ENCODE data around the gene PPP2R2C. TPM values are rescaled to one million over a fixed set of nuclear protein-coding genes. Genes with fewer than 3 reads are reported as not detected.

Gene PPP2R2C
- polyA plus RNA-seq, 1 of the 3 experiments (the other 2 are of a cell fraction), result 0.21 TPM

GRCh38 chr4:6332669-6333050 is 139.8 kb downstream of the PPP2R2C start:
- Histone ChIP-seq H3K9me2 (no peaks in the 10 kb centered on the region), H3K79me2 (ENCODE audit: insufficient read depth) (no peaks in the 10 kb centered on the region), H3K9ac (no peak overlapping the region), H2AFZ (ENCODE audit: low read depth) (no peak overlapping the region), H3K4me3 (ENCODE audit: low read depth in 2 of 2, low read length in 1 of 2) (no peak overlapping the region), H3K27ac (ENCODE audit: low read depth in 2 of 2, low read length in 1 of 2) (no peak overlapping the region), H3K4me1 (ENCODE audit: control insufficient read depth in 1 of 2, insufficient read depth in 2 of 2, low read depth in 1 of 2, low read length in 1 of 2) (no peaks in the 10 kb centered on the region), H3K4me2 (no peak overlapping the region), H3K9me3 (no peaks in the 10 kb centered on the region), H3K27me3 (ENCODE audit: insufficient read depth) (no peaks in the 10 kb centered on the region), H3K36me3 (replicated peaks in 1 of 2; ENCODE audit: control insufficient read depth in 1 of 2, insufficient read depth in 2 of 2, low read length in 1 of 2) (no peaks in the 10 kb centered on the region), H3F3A (replicated peaks; ENCODE audit: insufficient read depth) (no peaks in the 10 kb centered on the region), H4K20me1 (ENCODE audit: insufficient read depth) (no peaks in the 10 kb centered on the region)
- DNase-seq, result no peak
- WGBS (ENCODE audit: low lambda C conversion rate), result 40% methylated on average over 5 of the region's 6 CpGs
- TF ChIP-seq NRF1 (IDR thresholded peaks at IDR 0.05; ENCODE audit: low read depth, low read length) (no peak), TAF1 (IDR thresholded peaks at IDR 0.05; ENCODE audit: borderline replicate concordance, low read depth, low read length) (no peak), EZH2phosphoT487 (IDR thresholded peaks at IDR 0.05; ENCODE audit: borderline replicate concordance, low read depth) (no peak), TCF12 (IDR thresholded peaks at IDR 0.05) (no peak)
- TF ChIP-seq, protein P1, sequence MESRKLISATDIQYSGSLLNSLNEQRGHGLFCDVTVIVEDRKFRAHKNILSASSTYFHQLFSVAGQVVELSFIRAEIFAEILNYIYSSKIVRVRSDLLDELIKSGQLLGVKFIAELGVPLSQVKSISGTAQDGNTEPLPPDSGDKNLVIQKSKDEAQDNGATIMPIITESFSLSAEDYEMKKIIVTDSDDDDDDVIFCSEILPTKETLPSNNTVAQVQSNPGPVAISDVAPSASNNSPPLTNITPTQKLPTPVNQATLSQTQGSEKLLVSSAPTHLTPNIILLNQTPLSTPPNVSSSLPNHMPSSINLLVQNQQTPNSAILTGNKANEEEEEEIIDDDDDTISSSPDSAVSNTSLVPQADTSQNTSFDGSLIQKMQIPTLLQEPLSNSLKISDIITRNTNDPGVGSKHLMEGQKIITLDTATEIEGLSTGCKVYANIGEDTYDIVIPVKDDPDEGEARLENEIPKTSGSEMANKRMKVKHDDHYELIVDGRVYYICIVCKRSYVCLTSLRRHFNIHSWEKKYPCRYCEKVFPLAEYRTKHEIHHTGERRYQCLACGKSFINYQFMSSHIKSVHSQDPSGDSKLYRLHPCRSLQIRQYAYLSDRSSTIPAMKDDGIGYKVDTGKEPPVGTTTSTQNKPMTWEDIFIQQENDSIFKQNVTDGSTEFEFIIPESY (IDR thresholded peaks at IDR 0.05; ENCODE audit: borderline replicate concordance, low read depth), result no peak
- CTCF ChIA-PET, result interaction anchor here (0.6 to 22.5 kb wide), 25 partner anchors 12 to 358 kb away, joined by 3 to 1048 read pairs (median 6); partner anchors contain the start of genes PPP2R2C and WFS1
- POLR2A ChIA-PET, result interaction anchor here (1.0 kb wide), 1 partner anchor 63 kb away, joined by 3 read pairs; the partner anchor contains the start of gene WFS1

DNA sequence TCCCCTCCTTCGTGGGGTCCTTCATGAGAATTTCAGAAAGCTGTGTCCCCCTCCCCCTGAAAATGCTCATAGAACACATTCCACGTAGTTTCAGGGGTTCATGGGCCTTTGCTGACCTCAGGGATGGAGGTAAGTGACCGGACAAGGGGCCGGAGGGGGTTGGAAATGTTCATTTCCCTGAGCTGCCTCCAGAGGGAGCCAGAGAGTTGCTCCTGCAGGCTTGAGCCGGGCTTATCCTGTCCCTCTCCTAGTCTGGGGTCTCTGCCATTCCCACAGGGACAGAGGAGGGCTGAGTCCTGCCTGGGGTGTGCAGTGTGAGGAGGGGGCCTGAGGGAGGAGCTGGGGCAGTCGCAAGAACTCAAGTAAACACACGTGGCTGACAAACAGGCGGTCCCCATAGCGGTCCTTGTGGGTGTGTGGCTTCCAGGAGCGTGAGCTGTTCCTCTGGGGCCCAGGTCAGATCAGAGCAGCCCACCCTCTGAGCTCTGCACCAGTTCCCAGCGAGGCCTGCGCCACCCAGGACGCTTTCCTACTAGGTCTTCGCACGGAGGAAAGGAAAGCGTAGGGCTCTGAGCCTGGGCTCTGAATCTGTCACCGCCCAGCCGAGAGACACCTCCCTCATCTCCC is 140.3 kb downstream of the PPP2R2C start:
- Histone ChIP-seq H3K27ac (ENCODE audit: low read depth in 2 of 2, low read length in 1 of 2) (no peak overlapping the region), H3K9ac (no peak overlapping the region), H3K27me3 (ENCODE audit: insufficient read depth) (no peaks in the 10 kb centered on the region), H3K9me2 (no peaks in the 10 kb centered on the region), H2AFZ (ENCODE audit: low read depth) (no peak overlapping the region), H3K36me3 (replicated peaks in 1 of 2; ENCODE audit: control insufficient read depth in 1 of 2, insufficient read depth in 2 of 2, low read length in 1 of 2) (no peaks in the 10 kb centered on the region), H3K9me3 (no peaks in the 10 kb centered on the region), H3F3A (replicated peaks; ENCODE audit: insufficient read depth) (no peaks in the 10 kb centered on the region), H3K4me3 (ENCODE audit: low read depth in 2 of 2, low read length in 1 of 2) (no peak overlapping the region; a peak in 1 of 4 replicates), H3K4me1 (ENCODE audit: control insufficient read depth in 1 of 2, insufficient read depth in 2 of 2, low read depth in 1 of 2, low read length in 1 of 2) (peaks cover 0 to under 1% of the 10 kb centered on the region in 2 experiments; a peak in 1 of 4 replicates), H4K20me1 (ENCODE audit: insufficient read depth) (no peaks in the 10 kb centered on the region), H3K4me2 (no peak overlapping the region), H3K79me2 (ENCODE audit: insufficient read depth) (no peaks in the 10 kb centered on the region)
- POLR2A ChIA-PET, result interaction anchor here (1.0 kb wide), 1 partner anchor 63 kb away, joined by 3 read pairs; the partner anchor contains the start of gene WFS1
- DNase-seq, result peak; percentile 84
- TF ChIP-seq RAD21 (IDR thresholded peaks at IDR 0.05; ENCODE audit: low read length) (peak; percentile 80), CTCF (IDR thresholded peaks at IDR 0.05) (peak; percentile 62), FOXJ3 (CRISPR knock-in tag; IDR thresholded peaks at IDR 0.05) (no peak), SMC3 (IDR thresholded peaks at IDR 0.05; ENCODE audit: low read depth, low read length) (peak; percentile 47; the same call in 1 of the 2 replicates)
- 67% methylated on average over 17 of the region's 18 CpGs for WGBS (ENCODE audit: low lambda C conversion rate)
- CTCF ChIA-PET, result interaction anchor here (0.5 to 22.5 kb wide), 41 partner anchors 12 to 1563 kb away, joined by 3 to 1048 read pairs (median 4); partner anchors contain the start of genes PPP2R2C and WFS1

All from SK-N-SH (cell line).